ENCODE results near the gene RAPGEF4.

The RAPGEF4 gene

GRCh38 chr2:172944022-172944793 is 208.6 kb downstream of the RAPGEF4 start:
- no peak overlapping the region for H3K9ac ChIP-seq (ENCODE audit: low read depth, low read length)
- peaks cover 19% of the 10 kb centered on the region for H3K4me1 ChIP-seq (ENCODE audit: insufficient read depth, low read length)
- ATAC-seq (ENCODE audit: insufficient read depth, low read depth) = peak; percentile 44; the same call in 1 of the 3 replicates
- peak; percentile 10 for DNase-seq
- H3K27ac ChIP-seq (ENCODE audit: low read length) = no peak overlapping the region
- H4K20me1 ChIP-seq (ENCODE audit: insufficient read depth, low read length) = no peaks in the 10 kb centered on the region
- H3K79me2 ChIP-seq (ENCODE audit: insufficient read depth, low read length) = no peaks in the 10 kb centered on the region
- H2AFZ ChIP-seq (ENCODE audit: low read depth, low read length) = no peak overlapping the region
- no peaks in the 10 kb centered on the region for H3K36me3 ChIP-seq (ENCODE audit: insufficient read depth, low read length)
- H3K9me3 ChIP-seq (ENCODE audit: insufficient read depth, low read length, severe bottlenecking) = no peaks in the 10 kb centered on the region
- no peak overlapping the region for H3K4me3 ChIP-seq (ENCODE audit: low read depth in 1 of 2, low read length in 2 of 2)
- TF ChIP-seq, protein P1, sequence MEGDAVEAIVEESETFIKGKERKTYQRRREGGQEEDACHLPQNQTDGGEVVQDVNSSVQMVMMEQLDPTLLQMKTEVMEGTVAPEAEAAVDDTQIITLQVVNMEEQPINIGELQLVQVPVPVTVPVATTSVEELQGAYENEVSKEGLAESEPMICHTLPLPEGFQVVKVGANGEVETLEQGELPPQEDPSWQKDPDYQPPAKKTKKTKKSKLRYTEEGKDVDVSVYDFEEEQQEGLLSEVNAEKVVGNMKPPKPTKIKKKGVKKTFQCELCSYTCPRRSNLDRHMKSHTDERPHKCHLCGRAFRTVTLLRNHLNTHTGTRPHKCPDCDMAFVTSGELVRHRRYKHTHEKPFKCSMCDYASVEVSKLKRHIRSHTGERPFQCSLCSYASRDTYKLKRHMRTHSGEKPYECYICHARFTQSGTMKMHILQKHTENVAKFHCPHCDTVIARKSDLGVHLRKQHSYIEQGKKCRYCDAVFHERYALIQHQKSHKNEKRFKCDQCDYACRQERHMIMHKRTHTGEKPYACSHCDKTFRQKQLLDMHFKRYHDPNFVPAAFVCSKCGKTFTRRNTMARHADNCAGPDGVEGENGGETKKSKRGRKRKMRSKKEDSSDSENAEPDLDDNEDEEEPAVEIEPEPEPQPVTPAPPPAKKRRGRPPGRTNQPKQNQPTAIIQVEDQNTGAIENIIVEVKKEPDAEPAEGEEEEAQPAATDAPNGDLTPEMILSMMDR (IDR thresholded peaks at IDR 0.05; ENCODE audit: borderline replicate concordance, extremely low read depth, low read length, poor library complexity, severe bottlenecking) = no peak
- TF ChIP-seq EZH2 (IDR thresholded peaks at IDR 0.05; ENCODE audit: borderline replicate concordance, low read depth, low read length, severe bottlenecking) = no peak
- H3K27me3 ChIP-seq (ENCODE audit: insufficient read depth, low read length, poor library complexity) = peaks cover 19% of the 10 kb centered on the region
- 0 out of 2 replicates have a peak overlapping the region, but pooled peaks have one; percentile 5 for H3K4me2 ChIP-seq (ENCODE audit: insufficient read depth, low read length)

GRCh38 chr2:172944794-172945509 is 209.3 kb downstream of the RAPGEF4 start:
- no peaks in the 10 kb centered on the region for H3K79me2 ChIP-seq (ENCODE audit: insufficient read depth, low read length)
- DNase-seq = no peak
- H2AFZ ChIP-seq (ENCODE audit: low read depth, low read length) = no peak overlapping the region
- H3K4me1 ChIP-seq (ENCODE audit: insufficient read depth, low read length) = peaks cover 19% of the 10 kb centered on the region
- no peak for ATAC-seq (ENCODE audit: insufficient read depth, low read depth)
- no peak overlapping the region for H3K4me2 ChIP-seq (ENCODE audit: insufficient read depth, low read length)
- H3K9me3 ChIP-seq (ENCODE audit: insufficient read depth, low read length, severe bottlenecking) = no peaks in the 10 kb centered on the region
- peaks cover 19% of the 10 kb centered on the region for H3K27me3 ChIP-seq (ENCODE audit: insufficient read depth, low read length, poor library complexity)
- no peak overlapping the region for H3K9ac ChIP-seq (ENCODE audit: low read depth, low read length)
- no peak overlapping the region for H3K27ac ChIP-seq (ENCODE audit: low read length)
- H4K20me1 ChIP-seq (ENCODE audit: insufficient read depth, low read length) = no peaks in the 10 kb centered on the region
- no peak overlapping the region for H3K4me3 ChIP-seq (ENCODE audit: low read depth in 1 of 2, low read length in 2 of 2)
- no peak for TF ChIP-seq EZH2 (IDR thresholded peaks at IDR 0.05; ENCODE audit: borderline replicate concordance, low read depth, low read length, severe bottlenecking)
- TF ChIP-seq, protein P1 (IDR thresholded peaks at IDR 0.05; ENCODE audit: borderline replicate concordance, extremely low read depth, low read length, poor library complexity, severe bottlenecking) = no peak
- no peaks in the 10 kb centered on the region for H3K36me3 ChIP-seq (ENCODE audit: insufficient read depth, low read length)

DNA sequence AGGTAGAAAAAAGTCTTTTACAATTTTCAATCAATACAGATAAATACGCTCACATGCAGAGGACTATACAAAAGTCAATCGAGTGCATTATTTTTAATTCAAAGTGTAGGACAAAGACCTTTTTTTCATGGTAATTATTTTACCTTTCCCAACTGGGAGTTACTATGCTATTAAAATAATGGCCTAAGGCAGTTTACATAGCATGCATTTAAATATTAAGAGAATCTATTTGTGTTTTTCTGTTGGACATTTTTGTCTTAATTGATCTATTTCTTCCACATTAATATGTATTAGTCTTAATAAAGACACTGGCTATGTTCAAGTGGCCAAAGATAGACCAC is 209.8 kb downstream of the RAPGEF4 start:
- Histone ChIP-seq H3K4me1 (ENCODE audit: insufficient read depth, low read length) (peaks cover 19% of the 10 kb centered on the region), H4K20me1 (ENCODE audit: insufficient read depth, low read length) (no peaks in the 10 kb centered on the region), H3K4me2 (ENCODE audit: insufficient read depth, low read length) (no peak overlapping the region), H3K4me3 (ENCODE audit: low read depth in 1 of 2, low read length in 2 of 2) (no peak overlapping the region), H3K27ac (ENCODE audit: low read length) (no peak overlapping the region), H3K79me2 (ENCODE audit: insufficient read depth, low read length) (no peaks in the 10 kb centered on the region), H2AFZ (ENCODE audit: low read depth, low read length) (no peak overlapping the region), H3K9ac (ENCODE audit: low read depth, low read length) (no peak overlapping the region), H3K36me3 (ENCODE audit: insufficient read depth, low read length) (no peaks in the 10 kb centered on the region), H3K27me3 (ENCODE audit: insufficient read depth, low read length, poor library complexity) (peaks cover 19% of the 10 kb centered on the region), H3K9me3 (ENCODE audit: insufficient read depth, low read length, severe bottlenecking) (no peaks in the 10 kb centered on the region)
- no peak for TF ChIP-seq EZH2 (IDR thresholded peaks at IDR 0.05; ENCODE audit: borderline replicate concordance, low read depth, low read length, severe bottlenecking)
- TF ChIP-seq, protein P1 (IDR thresholded peaks at IDR 0.05; ENCODE audit: borderline replicate concordance, extremely low read depth, low read length, poor library complexity, severe bottlenecking) = no peak
- DNase-seq (no peak), ATAC-seq (ENCODE audit: insufficient read depth, low read depth) (no peak)

Data from DND-41 (cell line).